ENCODE results near the gene ISCU.
"Not testable (repeated sequence)": the region's sequence is repeated elsewhere in the genome, so short reads cannot be mapped to it uniquely, and the experiment has no call there.

ISCU gene

GRCh38 chr12:108589028-108589839, 26.8 kb downstream of the ISCU start:
- DNase-seq (ENCODE audit: low spot score) = no peak

- no peak for DNase-seq (ENCODE audit: low spot score)
These were observed 27.4 kb downstream of the ISCU start for GRCh38 chr12:108589840-108590229.

GRCh38 chr12:108590463-108590862, 28.1 kb downstream of the ISCU start:
- DNase-seq (ENCODE audit: low spot score) = not testable (repeated sequence)

- DNase-seq (ENCODE audit: low spot score) = no peak
These were observed 29.0 kb downstream of the ISCU start for GRCh38 chr12:108591267-108591980.

GRCh38 chr12:108592033-108592909, 29.9 kb downstream of the ISCU start:
- DNase-seq (ENCODE audit: low spot score) = no peak

GRCh38 chr12:108594323-108594903, 32.0 kb downstream of the ISCU start:
- DNase-seq (ENCODE audit: low spot score) = no peak

- DNase-seq (ENCODE audit: low spot score) = no peak
These were observed 32.7 kb downstream of the ISCU start for GRCh38 chr12:108594960-108595710.

- no peak for DNase-seq (ENCODE audit: low spot score)
These were observed 33.6 kb downstream of the ISCU start for GRCh38 chr12:108595711-108596647.

GRCh38 chr12:108596854-108597558, 34.6 kb downstream of the ISCU start:
- DNase-seq (ENCODE audit: low spot score) = no peak

GRCh38 chr12:108597559-108598471, 35.4 kb downstream of the ISCU start, which contains the start of gene TMEM119:
TSS of gene TMEM119 (minus strand) at chr12:108598084. CDS start at chr12:108592383, 5,701 bp downstream.
- no peak for DNase-seq (ENCODE audit: low spot score)

- DNase-seq (ENCODE audit: low spot score) = no peak
These were observed 36.3 kb downstream of the ISCU start for GRCh38 chr12:108598553-108599250.

- DNase-seq (ENCODE audit: low spot score) = no peak
These were observed 37.1 kb downstream of the ISCU start for GRCh38 chr12:108599541-108599940.

GRCh38 chr12:108599948-108600701, 37.7 kb downstream of the ISCU start:
- no peak for DNase-seq (ENCODE audit: low spot score)

GRCh38 chr12:108600702-108601007, 38.3 kb downstream of the ISCU start:
- DNase-seq (ENCODE audit: low spot score) = no peak

GRCh38 chr12:108602209-108602705, 39.9 kb downstream of the ISCU start:
- DNase-seq (ENCODE audit: low spot score) = no peak

- DNase-seq (ENCODE audit: low spot score) = no peak
These were observed 40.7 kb downstream of the ISCU start for GRCh38 chr12:108602976-108603704.

Data from hematopoietic multipotent progenitor cell treated with erythropoietin and hydrocortisone succinate and interleukin-3 and kit ligand, for 17 days (in vitro differentiated cells).